AG04449 (cell line): Measurements from ENCODE around the gene HUS1B.

ENCODE experiments used
- CTCF ChIA-PET: fragments of 350-600 bp; formaldehyde crosslinking; extraction: SDS; loops from one replicate; lab custom pipeline; 2021; ENCODE audit warnings: antibody characterized with exemption; lab: Yijun Ruan, JAX
- POLR2A ChIA-PET: fragments of 400-600, 350-600 bp; formaldehyde crosslinking; extraction: SDS; loops from one replicate; lab custom pipeline; 2020; ENCODE audit warnings: antibody characterized with exemption, inconsistent platforms; lab: Yijun Ruan, JAX
- DNase-seq: peaks from one replicate; pipeline ENCODE4 v3.0.0-alpha.2; 2010; ENCODE audit warnings: low read depth, low spot score
- H3K4me3 ChIP-seq: 2 replicates; pipeline ENCODE4 v1.5.1; 2011; ENCODE audit warnings: low read depth, mild to moderate bottlenecking, control low read depth, low read length
- TF ChIP-seq, protein P1 (sequence below): IDR thresholded peaks from one replicate; pipeline ENCODE4 v1.5.1; 2011; ENCODE audit warnings: mild to moderate bottlenecking, moderate library complexity, low read length, control low read depth, inconsistent platforms; ENCODE audit not compliant: insufficient read depth; ENCODE audit errors: missing control alignments

Gene HUS1B

GRCh38 chr6:624979-625378 lies 31.9 kb downstream of the HUS1B start:
- CTCF ChIA-PET, result interaction anchor here (1.3 kb wide), 2 partner anchors 59 to 97 kb away, joined by 4 read pairs; no protein-coding TSS in a partner anchor
- H3K4me3 ChIP-seq, result no peak overlapping the region
- TF ChIP-seq, protein P1, sequence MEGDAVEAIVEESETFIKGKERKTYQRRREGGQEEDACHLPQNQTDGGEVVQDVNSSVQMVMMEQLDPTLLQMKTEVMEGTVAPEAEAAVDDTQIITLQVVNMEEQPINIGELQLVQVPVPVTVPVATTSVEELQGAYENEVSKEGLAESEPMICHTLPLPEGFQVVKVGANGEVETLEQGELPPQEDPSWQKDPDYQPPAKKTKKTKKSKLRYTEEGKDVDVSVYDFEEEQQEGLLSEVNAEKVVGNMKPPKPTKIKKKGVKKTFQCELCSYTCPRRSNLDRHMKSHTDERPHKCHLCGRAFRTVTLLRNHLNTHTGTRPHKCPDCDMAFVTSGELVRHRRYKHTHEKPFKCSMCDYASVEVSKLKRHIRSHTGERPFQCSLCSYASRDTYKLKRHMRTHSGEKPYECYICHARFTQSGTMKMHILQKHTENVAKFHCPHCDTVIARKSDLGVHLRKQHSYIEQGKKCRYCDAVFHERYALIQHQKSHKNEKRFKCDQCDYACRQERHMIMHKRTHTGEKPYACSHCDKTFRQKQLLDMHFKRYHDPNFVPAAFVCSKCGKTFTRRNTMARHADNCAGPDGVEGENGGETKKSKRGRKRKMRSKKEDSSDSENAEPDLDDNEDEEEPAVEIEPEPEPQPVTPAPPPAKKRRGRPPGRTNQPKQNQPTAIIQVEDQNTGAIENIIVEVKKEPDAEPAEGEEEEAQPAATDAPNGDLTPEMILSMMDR, result no peak
- DNase-seq, result no peak
- POLR2A ChIA-PET, result no interaction called here

DNA sequence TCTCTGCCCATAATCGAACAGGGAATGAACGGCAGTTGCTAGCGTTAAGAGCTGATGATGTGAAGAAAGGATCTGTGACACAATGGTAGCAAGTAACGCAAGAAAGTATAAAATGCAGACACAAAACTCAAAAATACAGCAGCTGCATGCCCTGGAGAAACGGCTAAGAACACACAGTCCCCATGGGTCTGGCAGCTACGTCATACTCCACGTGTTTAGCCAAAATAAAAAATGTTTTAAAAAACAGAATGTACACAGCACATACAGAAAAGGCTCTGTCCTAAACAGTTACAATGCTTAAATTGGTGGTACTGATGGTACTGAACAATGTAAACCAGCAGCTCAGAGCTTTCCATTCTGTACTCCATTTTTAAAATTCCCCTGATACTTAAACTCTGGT lies 34.4 kb downstream of the HUS1B start:
- TF ChIP-seq, protein P1, result no peak
- no peak overlapping the region for H3K4me3 ChIP-seq
- ChIA-PET CTCF (interaction anchor here (0.8 to 2.1 kb wide), 3 partner anchors 30 to 100 kb away, joined by 3 to 4 read pairs (median 4); partner anchors contain the start of gene EXOC2), POLR2A (no interaction called here)
- DNase-seq, result no peak

DNA sequence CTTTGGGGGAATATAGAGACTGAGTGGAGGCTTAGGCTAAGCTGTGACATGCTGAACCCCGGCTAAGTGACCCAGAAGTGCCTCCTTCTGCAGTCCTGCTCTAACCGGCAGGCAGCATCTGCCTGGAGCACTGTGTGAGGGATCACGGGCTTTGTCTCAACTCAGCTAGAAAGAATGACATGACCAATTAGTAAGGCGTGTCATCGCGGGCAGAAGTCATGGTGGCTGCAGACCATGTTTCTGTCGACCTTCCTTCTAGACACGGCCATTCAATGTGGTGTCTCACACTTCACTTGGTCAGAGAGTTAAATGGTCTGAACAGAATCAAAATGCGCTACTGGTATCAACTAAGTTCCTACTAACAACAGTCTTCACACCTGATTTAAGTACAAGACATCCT lies 35.0 kb downstream of the HUS1B start:
- DNase-seq, result no peak
- ChIA-PET CTCF (interaction anchor here (0.9 to 2.1 kb wide), 2 partner anchors 71 to 100 kb away, joined by 3 to 4 read pairs; partner anchors contain the start of gene EXOC2), POLR2A (no interaction called here)
- TF ChIP-seq, protein P1, result no peak
- no peak overlapping the region for H3K4me3 ChIP-seq

DNA sequence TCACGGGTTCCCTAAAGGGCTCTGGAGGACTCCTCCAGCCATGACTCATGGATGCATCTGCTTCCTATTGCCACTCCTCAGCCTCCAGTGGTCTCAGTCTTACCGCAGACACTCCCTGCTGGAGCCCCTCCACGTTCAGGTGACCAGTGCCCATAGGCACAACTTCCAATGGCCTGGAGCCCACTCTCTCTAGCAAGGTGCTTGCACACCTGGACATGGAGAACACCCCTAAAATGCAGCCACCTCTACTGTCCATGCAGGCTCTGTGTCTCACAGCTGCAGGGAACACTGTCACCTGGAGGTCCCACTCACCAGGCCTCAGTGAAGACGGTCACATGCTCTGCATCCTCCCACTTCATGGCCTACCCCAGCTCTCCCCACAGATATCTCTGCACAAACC lies 36.0 kb downstream of the HUS1B start:
- TF ChIP-seq, protein P1, result no peak
- ChIA-PET POLR2A (no interaction called here), CTCF (interaction anchor here (2.1 kb wide), 1 partner anchor 101 kb away, joined by 4 read pairs; no protein-coding TSS in a partner anchor)
- no peak for DNase-seq
- H3K4me3 ChIP-seq, result no peak overlapping the region

GRCh38 chr6:620166-620565 lies 36.7 kb downstream of the HUS1B start:
- H3K4me3 ChIP-seq, result no peak overlapping the region
- POLR2A ChIA-PET, result no interaction called here
- TF ChIP-seq, protein P1, result no peak
- DNase-seq, result no peak
- CTCF ChIA-PET, result interaction anchor here (2.5 kb wide), 1 partner anchor 27 kb away, joined by 9 read pairs; no protein-coding TSS in a partner anchor

DNA sequence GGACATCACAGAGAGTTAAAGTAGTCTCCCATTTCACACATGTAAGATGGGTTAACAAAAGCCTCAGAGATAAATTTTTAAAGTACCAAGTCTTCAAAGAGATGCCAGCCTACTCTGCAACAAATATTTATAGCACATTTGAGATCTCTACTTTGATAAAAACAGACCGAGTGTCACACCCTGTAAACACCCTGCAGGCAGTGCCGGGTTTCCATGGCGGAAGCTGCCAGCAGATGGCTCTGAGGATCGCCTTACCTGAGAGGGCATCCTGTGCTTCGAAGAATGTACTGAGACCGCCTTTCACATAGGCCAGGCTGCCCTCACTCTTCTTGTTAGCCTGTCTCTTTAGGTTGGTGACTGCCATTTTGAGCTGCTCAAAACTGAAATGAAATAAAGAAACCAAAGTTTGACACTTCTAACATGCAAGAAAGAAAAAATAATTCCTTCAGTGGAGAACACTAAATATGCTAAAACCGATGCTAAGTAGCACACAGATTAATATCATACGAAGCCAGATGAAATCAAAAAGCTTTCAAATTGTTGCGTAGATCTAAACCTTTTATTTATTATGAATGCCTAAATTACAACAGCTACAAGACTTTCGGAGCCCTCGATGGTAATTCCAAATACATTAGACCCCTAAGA lies 39.3 kb downstream of the HUS1B start:
- CTCF ChIA-PET, result interaction anchor here (1.1 to 2.5 kb wide), 3 partner anchors 9 to 105 kb away, joined by 4 to 9 read pairs (median 5); no protein-coding TSS in a partner anchor
- DNase-seq, result no peak
- TF ChIP-seq, protein P1, result no peak
- no peak overlapping the region for H3K4me3 ChIP-seq
- POLR2A ChIA-PET, result no interaction called here
